ENCODE measurements around the gene ATP2B2. TPM values are rescaled to one million over a fixed set of nuclear protein-coding genes. Genes with fewer than 3 reads are reported as not detected.

The ATP2B2 gene
- total and polyA plus RNA-seq, 2 experiments from 2014 or later: 0.42 to 0.63 TPM

GRCh38 chr3:10294030-10294586 is 211.3 kb downstream of the ATP2B2 start (continued):
- TF ChIP-seq ZNF462 (CRISPR knock-in tag; IDR thresholded peaks at IDR 0.05) (no peak), EZH2 (IDR thresholded peaks at IDR 0.05; ENCODE audit: low read depth, unreplicated experiment) (no peak), STAT1 (IDR thresholded peaks at IDR 0.05; ENCODE audit: unreplicated experiment) (no peak), CREB1 (CRISPR knock-in tag; IDR thresholded peaks at IDR 0.05; ENCODE audit: low read depth) (no peak), ZNF114 (CRISPR knock-in tag; IDR thresholded peaks at IDR 0.05) (no peak), JUNB (IDR thresholded peaks at IDR 0.05; ENCODE audit: unreplicated experiment) (no peak), ETS1 (IDR thresholded peaks at IDR 0.05) (no peak), EZH2phosphoT487 (IDR thresholded peaks at IDR 0.05; ENCODE audit: unreplicated experiment) (no peak)

Measured in GM23338 (cell line).